ENCODE data around the gene CCDC73.
"Not testable (repeated sequence)": the region's sequence is repeated elsewhere in the genome, so short reads cannot be mapped to it uniquely, and the experiment has no call there.

Gene CCDC73

GRCh38 chr11:32817181-32817851 lies 22.9 kb upstream of the CCDC73 start:
- no peak overlapping the region for H3K4me3 ChIP-seq (ENCODE audit: low read length)
- no peak for DNase-seq (ENCODE audit: low read depth, low spot score)

DNA sequence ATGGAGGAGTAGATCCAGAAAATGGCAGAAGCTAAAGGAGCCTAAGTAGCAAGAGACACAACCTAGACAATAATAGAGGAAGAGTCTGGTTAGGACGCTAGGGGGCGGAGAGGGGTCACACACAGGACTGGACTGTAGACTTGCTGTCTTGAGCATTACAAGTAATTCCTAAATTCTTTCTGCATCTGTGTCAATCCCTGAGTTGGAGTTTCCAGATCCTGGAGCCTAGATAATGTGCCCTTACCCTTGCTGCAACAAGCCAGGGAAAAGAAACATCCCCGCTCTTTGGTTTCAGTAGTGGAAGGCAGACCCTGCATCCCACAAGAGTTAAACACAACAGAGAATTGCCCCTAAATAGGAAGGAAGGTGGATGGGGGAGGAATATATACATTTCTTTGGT lies 14.9 kb upstream of the CCDC73 start:
- no peak overlapping the region for H3K4me3 ChIP-seq (ENCODE audit: low read length)
- peak; percentile 54 for DNase-seq (ENCODE audit: low read depth, low spot score)

DNA sequence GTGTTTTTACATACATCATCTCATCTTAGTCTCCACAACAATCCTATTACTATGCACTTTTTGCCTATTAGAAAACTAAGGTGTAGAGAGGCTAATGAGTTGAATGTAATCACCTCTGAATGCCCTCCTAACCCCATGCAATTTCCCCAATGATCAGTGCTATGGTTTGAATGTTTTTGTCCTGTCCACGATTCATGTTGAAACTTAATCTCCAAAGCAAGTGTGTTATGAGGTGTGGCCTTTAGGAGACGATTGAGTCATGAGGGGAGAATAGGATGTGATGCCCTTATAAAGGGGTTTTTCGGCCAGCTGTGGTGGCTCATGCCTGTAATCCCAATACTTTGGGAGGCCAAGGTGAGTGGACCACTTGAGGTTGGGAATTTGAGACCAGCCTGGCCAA lies 2.0 kb upstream of the CCDC73 start:
- no peak for DNase-seq (ENCODE audit: low read depth, low spot score)
- no peak overlapping the region for H3K4me3 ChIP-seq (ENCODE audit: low read length)

DNA sequence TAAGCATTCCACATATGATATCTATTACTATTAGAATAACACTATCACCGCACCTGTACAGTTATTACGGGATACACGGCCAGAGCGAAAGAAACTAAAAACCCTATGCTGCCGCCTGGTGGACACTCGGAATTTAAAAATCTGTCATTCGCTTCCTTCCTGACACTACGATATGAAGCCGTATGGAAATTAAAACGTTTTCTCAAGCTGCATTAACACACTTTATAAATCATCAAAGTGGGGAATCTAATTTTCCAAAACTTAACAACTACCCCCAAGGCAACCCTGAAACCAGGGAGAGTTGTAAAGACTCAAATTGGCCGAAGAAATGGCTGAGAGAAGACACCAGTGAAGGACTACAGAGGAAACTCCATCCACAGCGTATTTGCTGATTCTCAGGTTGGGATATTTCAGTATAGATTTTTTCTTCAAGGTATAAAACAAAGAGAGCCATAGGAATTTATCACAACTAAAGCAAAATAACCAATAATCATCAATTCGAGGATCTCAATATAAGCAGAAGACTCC lies 1.4 kb downstream of the CCDC73 start:
- peak; percentile 48 for DNase-seq (ENCODE audit: low read depth, low spot score)
- peak overlapping the region; percentile 10 for H3K4me3 ChIP-seq (ENCODE audit: low read length)

DNA sequence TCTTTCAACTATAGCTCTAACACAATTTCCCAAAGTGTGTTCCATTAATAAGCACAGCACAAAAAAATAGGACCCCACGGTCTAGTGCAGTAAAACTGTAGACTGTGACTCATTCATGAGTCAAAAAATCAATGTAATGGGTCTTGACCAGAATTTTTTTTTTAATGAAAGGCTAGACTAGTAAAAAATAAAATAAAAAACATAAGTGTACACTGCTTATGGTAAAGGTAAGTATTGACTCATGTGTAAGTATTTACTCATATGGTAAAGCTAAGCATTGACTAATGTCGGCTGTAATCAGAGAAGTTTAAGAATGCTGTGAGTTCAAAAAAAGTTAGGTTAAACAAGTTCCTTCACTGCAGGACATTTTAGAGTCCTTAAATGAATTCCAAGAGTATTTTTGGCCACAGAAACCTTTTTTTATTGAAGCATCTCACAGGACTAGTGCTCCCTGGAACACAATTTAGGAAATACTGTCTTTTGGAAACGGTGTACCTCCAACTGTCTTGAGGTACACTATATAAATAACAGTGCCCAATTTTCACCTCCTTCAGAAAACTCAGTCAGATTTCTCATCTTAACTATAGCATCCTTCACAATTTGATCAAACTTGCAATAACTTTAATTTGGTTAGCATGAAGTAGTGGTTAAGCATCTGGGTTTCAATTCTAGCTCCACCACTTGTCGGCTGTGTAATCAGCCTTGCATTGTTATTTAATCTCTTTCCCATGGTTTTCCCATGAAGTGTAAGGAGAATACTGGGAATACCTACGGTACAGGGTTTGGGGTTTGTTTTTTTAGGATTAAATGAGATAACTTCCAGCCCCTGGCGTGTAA lies 2.1 kb downstream of the CCDC73 start:
- no peak for DNase-seq (ENCODE audit: low read depth, low spot score)
- no peak overlapping the region for H3K4me3 ChIP-seq (ENCODE audit: low read length)

GRCh38 chr11:32790916-32791315 lies 3.5 kb downstream of the CCDC73 start:
- no peak overlapping the region for H3K4me3 ChIP-seq (ENCODE audit: low read length)
- DNase-seq (ENCODE audit: low read depth, low spot score), result no peak

DNA sequence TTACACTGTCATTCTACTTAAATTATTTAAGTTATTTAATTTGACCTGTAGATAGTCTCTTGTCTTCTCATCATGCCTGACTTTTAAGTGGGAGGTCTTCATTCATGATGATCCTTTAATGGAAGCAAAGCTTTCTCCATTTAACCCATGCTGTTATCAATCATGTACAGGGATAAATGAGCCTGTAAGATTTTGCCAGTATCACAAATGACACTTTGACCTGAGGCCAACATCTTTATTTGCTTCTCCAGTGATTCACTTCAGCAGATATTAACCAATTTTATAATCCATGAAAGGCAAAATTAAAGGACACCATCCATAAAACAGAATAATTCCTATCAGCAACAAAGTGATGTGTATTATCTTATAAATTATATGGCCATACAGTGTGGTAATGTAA lies 7.7 kb downstream of the CCDC73 start:
- H3K4me3 ChIP-seq (ENCODE audit: low read length), result no peak overlapping the region
- no peak for DNase-seq (ENCODE audit: low read depth, low spot score)

DNA sequence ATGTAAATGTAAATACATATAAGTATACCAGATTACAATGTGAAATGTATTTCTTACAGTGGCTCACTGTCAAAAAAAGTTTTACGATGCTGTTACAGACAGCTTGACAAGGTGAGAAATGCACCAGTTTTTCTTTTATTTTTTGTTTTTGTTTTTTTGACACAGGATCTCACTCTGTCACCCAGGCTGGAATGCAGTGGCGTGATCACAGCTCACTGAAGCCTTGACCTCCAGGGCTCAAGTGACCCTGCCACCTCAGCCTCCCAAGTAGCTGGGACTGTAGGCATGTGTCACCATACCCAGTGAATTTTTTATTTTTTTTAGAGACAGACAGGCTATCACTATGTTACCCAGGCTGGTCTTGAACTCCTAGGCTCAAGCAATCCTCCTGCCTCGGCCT lies 9.2 kb downstream of the CCDC73 start:
- no peak for DNase-seq (ENCODE audit: low read depth, low spot score)
- H3K4me3 ChIP-seq (ENCODE audit: low read length), result no peak overlapping the region

- H3K4me3 ChIP-seq (ENCODE audit: low read length), result no peak overlapping the region
- DNase-seq (ENCODE audit: low read depth, low spot score), result no peak
Observed at GRCh38 chr11:32781721-32782120, 12.7 kb downstream of the CCDC73 start.

- not testable (repeated sequence) for H3K4me3 ChIP-seq (ENCODE audit: low read length); DNase-seq (ENCODE audit: low read depth, low spot score)
Observed at GRCh38 chr11:32780839-32781238, 13.6 kb downstream of the CCDC73 start.

- H3K4me3 ChIP-seq (ENCODE audit: low read length), result no peak overlapping the region
- DNase-seq (ENCODE audit: low read depth, low spot score), result no peak
Observed at GRCh38 chr11:32779136-32779535, 15.3 kb downstream of the CCDC73 start.

GRCh38 chr11:32775908-32776307 lies 18.6 kb downstream of the CCDC73 start:
- H3K4me3 ChIP-seq (ENCODE audit: low read length), result no peak overlapping the region
- DNase-seq (ENCODE audit: low read depth, low spot score), result no peak

DNA sequence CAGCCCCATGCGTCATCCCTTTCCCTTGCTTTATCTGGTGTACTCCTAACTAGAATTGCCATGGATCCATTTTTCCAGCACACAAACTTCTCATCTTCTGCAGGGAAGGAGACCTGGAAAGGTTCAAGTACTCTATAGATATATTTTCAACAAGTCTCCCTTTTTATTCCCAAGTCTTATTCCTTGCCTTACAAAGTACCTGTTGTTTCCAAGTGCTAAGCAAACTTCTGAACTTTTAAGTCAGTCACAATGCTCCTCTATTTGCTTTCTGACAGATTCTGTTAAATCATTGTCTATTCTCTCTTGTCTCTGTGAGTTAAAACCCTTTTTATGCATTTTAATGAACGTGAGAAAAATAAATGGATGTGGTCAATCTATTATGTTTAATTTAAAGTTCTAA lies 20.4 kb downstream of the CCDC73 start:
- no peak for DNase-seq (ENCODE audit: low read depth, low spot score)
- no peak overlapping the region for H3K4me3 ChIP-seq (ENCODE audit: low read length)

GRCh38 chr11:32772731-32773130 lies 21.7 kb downstream of the CCDC73 start:
- DNase-seq (ENCODE audit: low read depth, low spot score), result no peak

DNA sequence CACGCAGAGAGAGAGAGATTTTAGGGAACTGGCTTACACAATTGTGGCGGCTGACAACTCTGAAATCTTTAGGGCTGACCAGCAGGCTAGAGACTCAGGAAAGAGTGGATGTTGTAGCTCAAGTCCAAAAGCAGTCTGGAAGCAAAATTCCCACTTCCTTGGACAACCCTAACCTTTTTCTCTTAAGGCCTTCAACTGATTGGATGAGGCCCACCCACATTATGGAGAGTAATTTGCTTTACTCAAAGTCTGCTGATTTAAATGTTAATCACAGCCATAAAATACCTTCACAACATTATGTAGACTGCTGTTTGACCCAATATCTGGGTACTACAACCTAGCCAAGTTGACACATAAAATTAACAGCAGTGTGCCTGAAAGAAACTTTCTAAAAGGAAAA lies 32.7 kb downstream of the CCDC73 start:
- DNase-seq (ENCODE audit: low read depth, low spot score); H3K4me3 ChIP-seq (ENCODE audit: low read length): not testable (repeated sequence)

More at GRCh38 chr11:32772731-32773130, 21.7 kb downstream of the CCDC73 start:
- H3K4me3 ChIP-seq (ENCODE audit: low read length), result no peak overlapping the region

DNA sequence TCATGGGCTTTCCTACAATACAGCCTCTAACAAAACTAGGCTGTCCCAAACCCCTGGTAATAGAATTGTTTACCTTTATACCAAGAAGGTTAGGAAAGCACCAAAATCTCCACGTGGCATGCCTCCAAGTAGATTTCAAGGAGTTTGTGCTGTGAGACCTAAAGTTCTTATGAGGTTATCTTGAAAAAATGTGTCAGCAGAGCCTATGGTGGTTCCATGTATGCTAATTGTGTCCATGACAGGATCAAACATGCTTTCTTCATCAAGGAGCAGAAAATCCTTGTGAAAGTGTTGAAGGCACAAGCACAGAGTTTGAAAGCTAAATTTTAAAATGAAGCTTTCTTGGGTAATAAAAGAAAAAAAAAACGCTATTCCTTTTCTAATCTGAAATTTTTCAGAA lies 36.2 kb downstream of the CCDC73 start:
- DNase-seq (ENCODE audit: low read depth, low spot score), result no peak
- no peak overlapping the region for H3K4me3 ChIP-seq (ENCODE audit: low read length)

DNA sequence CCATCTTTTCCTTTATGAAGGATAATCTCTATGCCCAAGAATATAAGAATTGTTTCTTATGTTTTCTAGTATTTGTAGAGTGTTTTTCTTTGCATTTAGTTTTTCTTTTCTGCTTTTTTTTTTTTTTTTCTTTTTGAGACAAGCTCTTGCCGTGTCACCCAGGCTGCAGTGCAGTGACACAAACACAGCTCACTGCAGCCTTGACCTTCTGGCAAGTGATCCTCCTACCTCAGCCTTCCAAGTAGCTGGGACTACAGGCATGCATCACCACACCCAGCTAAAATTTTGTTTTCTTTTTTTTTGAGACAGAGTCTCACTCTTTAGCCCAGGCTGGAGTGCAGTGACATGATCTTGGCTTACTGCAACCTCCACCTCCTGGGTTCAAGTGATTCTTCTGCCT lies 41.3 kb downstream of the CCDC73 start:
- not testable (repeated sequence) for DNase-seq (ENCODE audit: low read depth, low spot score); H3K4me3 ChIP-seq (ENCODE audit: low read length)

DNA sequence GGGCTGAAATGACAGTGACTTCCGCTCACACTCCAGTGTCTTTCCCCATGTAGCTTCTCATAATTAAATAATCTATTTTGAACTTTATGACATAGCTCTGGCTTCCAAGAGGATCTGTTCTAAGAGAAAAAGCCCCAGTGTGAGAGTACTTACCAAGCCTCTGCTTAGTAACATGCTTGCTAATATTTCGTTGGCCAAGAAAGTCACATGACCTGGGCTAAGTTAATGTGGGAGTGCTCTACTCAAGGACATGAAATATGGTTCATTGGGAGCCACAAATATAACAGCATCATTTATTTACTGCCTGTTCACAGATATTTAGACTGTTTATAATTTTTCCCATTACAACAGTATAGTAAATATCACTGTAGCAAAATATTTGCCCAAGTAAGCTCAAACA lies 42.5 kb downstream of the CCDC73 start:
- no peak for DNase-seq (ENCODE audit: low read depth, low spot score)
- no peak overlapping the region for H3K4me3 ChIP-seq (ENCODE audit: low read length)

DNA sequence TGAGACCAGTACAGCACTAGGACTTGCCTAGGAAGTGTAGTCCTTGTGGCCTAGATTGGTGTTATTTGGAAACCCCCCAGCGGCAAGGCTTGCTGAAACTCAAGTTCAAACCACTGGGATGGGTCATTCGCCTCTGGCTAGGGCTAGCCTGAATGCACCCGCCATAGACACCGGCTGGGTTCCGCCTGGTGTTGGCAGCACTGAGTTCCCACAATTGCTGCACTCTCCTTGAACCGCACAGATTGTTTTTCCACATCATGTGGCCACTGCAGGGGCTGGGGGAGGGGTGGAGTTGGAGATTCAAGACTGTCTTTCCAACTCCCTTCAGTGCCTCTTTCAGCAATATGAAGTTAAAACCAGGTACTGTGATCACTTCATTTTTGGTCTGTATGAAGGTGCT lies 43.1 kb downstream of the CCDC73 start:
- no peak overlapping the region for H3K4me3 ChIP-seq (ENCODE audit: low read length)
- DNase-seq (ENCODE audit: low read depth, low spot score), result no peak

GRCh38 chr11:32729976-32730375 lies 64.5 kb downstream of the CCDC73 start:
- H3K4me3 ChIP-seq (ENCODE audit: low read length), result no peak overlapping the region
- DNase-seq (ENCODE audit: low read depth, low spot score), result no peak

Data from Jurkat, Clone E6-1 (cell line).